CD14-positive monocyte (primary cell): ENCODE data around the gene EML6. TPM values are rescaled to one million over a fixed set of nuclear protein-coding genes. Genes with fewer than 3 reads are reported as not detected.

Experiments used
- DNase-seq, 3 donors: peaks; one replicate each; pipeline ENCODE4 v3.0.0-alpha.2; 2011 to 2022
- H2AFZ ChIP-seq: 2 replicates; pipeline ENCODE4 v1.6.0; 2012; ENCODE audit warnings: mild to moderate bottlenecking, low read depth, low read length, inconsistent platforms; ENCODE audit not compliant: insufficient read depth, poor library complexity, severe bottlenecking
- H3K27ac ChIP-seq, 2 donors: 1 replicate in 1 of 2; 2 replicates in 1 of 2; pipeline ENCODE4 v1.5.1; 2012 to 2013; ENCODE audit warnings: low read length in 2 of 2, control low read depth in 1 of 2, inconsistent platforms in 1 of 2, low read depth in 1 of 2, mild to moderate bottlenecking in 1 of 2
- H3K27me3 ChIP-seq, 2 donors: one replicate each; pipeline versions ENCODE4 v1.6.0 to v1.6.1; 2011 to 2013; ENCODE audit warnings: low read length in 2 of 2; ENCODE audit not compliant: control insufficient read depth in 2 of 2, insufficient read depth in 2 of 2
- H3K36me3 ChIP-seq, 2 donors: replicated peaks in 1 of 2; 1 replicate in 1 of 2; 2 replicates in 1 of 2; pipeline versions ENCODE4 v1.5.1 to v1.6.1; 2012 to 2013; ENCODE audit warnings: low read length in 2 of 2, control low read depth in 1 of 2, inconsistent platforms in 1 of 2, mild to moderate bottlenecking in 1 of 2; ENCODE audit not compliant: insufficient read depth in 2 of 2, control insufficient read depth in 1 of 2
- H3K4me1 ChIP-seq, 2 donors: 1 replicate in 1 of 2; 2 replicates in 1 of 2; pipeline versions ENCODE4 v1.5.1 to v1.6.1; 2012 to 2013; ENCODE audit warnings: low read length in 2 of 2, control low read depth in 1 of 2, inconsistent platforms in 1 of 2, mild to moderate bottlenecking in 1 of 2, moderate library complexity in 1 of 2; ENCODE audit not compliant: insufficient read depth in 2 of 2, control insufficient read depth in 1 of 2
- H3K4me2 ChIP-seq: replicated peaks from 2 replicates; pipeline ENCODE3; 2012; ENCODE audit warnings: low read length, moderate library complexity, mild to moderate bottlenecking; ENCODE audit not compliant: poor library complexity, severe bottlenecking; ENCODE audit errors: extremely low read depth
- H3K4me3 ChIP-seq, 3 experiments: fragments of 200-600 bp in 1 of 3; sonication (generic) in 1 of 3; replicated peaks in 1 of 3; 1 replicate in 2 of 3; 2 replicates in 1 of 3; pipeline ENCODE4 v1.5.1; 2011 to 2013; ENCODE audit warnings: low read length in 3 of 3, mild to moderate bottlenecking in 3 of 3, control low read depth in 2 of 3, low read depth in 2 of 3, inconsistent platforms in 1 of 3, moderate library complexity in 1 of 3
- H3K79me2 ChIP-seq: 2 replicates; pipeline ENCODE4 v1.6.0; 2012; ENCODE audit warnings: mild to moderate bottlenecking, control low read depth, inconsistent platforms, low read length, moderate library complexity; ENCODE audit not compliant: insufficient read depth
- H3K9ac ChIP-seq: 2 replicates; pipeline ENCODE4 v1.6.0; 2017; ENCODE audit warnings: low read length, mild to moderate bottlenecking; ENCODE audit not compliant: insufficient read depth, poor library complexity, severe bottlenecking
- H3K9me3 ChIP-seq, 2 donors: replicated peaks in 1 of 2; 1 replicate in 1 of 2; 2 replicates in 1 of 2; pipeline versions ENCODE4 v1.5.1 to v1.6.1; 2012 to 2013; ENCODE audit warnings: low read length in 2 of 2, control low read depth in 1 of 2; ENCODE audit not compliant: control insufficient read depth in 1 of 2, insufficient read depth in 1 of 2
- H4K20me1 ChIP-seq: 2 replicates; pipeline ENCODE4 v1.6.0; 2012; ENCODE audit warnings: mild to moderate bottlenecking, low read length, control low read depth, moderate library complexity; ENCODE audit not compliant: insufficient read depth
- H3K27ac Mint-ChIP-seq, 7 donors: one replicate each; pipeline ENCODE4 v1.8.0; 2020; ENCODE audit warnings: mild to moderate bottlenecking in 7 of 7, mixed read lengths in 7 of 7, moderate library complexity in 6 of 7, inconsistent platforms in 2 of 7
- H3K27me3 Mint-ChIP-seq, 3 donors: one replicate each; pipeline ENCODE4 v1.8.0; 2021 to 2022; ENCODE audit warnings: low read depth in 3 of 3, mild to moderate bottlenecking in 3 of 3, mixed read lengths in 3 of 3, moderate library complexity in 3 of 3, inconsistent platforms in 1 of 3
- H3K36me3 Mint-ChIP-seq, 2 donors: one replicate each; pipeline ENCODE4 v1.8.0; 2020; ENCODE audit warnings: mixed read lengths in 2 of 2, inconsistent platforms in 1 of 2, mild to moderate bottlenecking in 1 of 2
- H3K4me1 Mint-ChIP-seq: one replicate; pipeline ENCODE4 v1.8.0; 2020; ENCODE audit warnings: mild to moderate bottlenecking, mixed read lengths
- H3K4me3 Mint-ChIP-seq, 2 donors: one replicate each; pipeline ENCODE4 v1.8.0; 2020; ENCODE audit warnings: mild to moderate bottlenecking in 2 of 2, mixed read lengths in 2 of 2, moderate library complexity in 1 of 2
- H3K9me3 Mint-ChIP-seq, 7 donors: one replicate each; pipeline ENCODE4 v1.8.0; 2020 to 2022; ENCODE audit warnings: mixed read lengths in 7 of 7, mild to moderate bottlenecking in 6 of 7, moderate library complexity in 6 of 7, inconsistent platforms in 2 of 7
- CTCF ChIP-seq: fragments of 200-600 bp; IDR thresholded peaks from one replicate; pipeline ENCODE4 v1.8.0; 2022; ENCODE audit warnings: antibody characterized with exemption, mild to moderate bottlenecking
- WGBS: methylation state at CpG from one replicate; pipeline ENCODE4 v1.1.5; 2013; ENCODE audit warnings: missing lambda C conversion rate; ENCODE audit not compliant: insufficient coverage; 5-methylcytosine and 5-hydroxymethylcytosine counted together
- intact Hi-C, 2 donors: fragments of 100-400 bp; cut with micrococcal nuclease; formaldehyde crosslinking; loops; one replicate each; pipeline versions ENCODE4 v1.15.0 to v1.15.1; 2023
- polyA plus RNA-seq, 3 donors: library from polyadenylated mRNA; depleted of rRNA in 1 of 3; unstranded in 2 of 3; stranded (reverse) in 1 of 3; fragments of 300-500 nt in 2 of 3; fragments of >200 nt in 1 of 3; fragmentation: Illumina TruSeq in 2 of 3; gene quantifications; 1 replicate in 2 of 3; 2 replicates in 1 of 3; pipeline ENCODE4 v1.2.3, GENCODE V29; 2012 to 2021

Gene EML6
- polyA plus RNA-seq, 3 donors = 0.79 TPM; not detected in 2

GRCh38 chr2:54716375-54716774 is 7.1 kb upstream of the EML6 start:
- Histone ChIP-seq H3K27ac (no peak overlapping the region), H4K20me1 (no peaks in the 10 kb centered on the region), H3K36me3 (no peaks in the 10 kb centered on the region), H3K4me1 (no peaks in the 10 kb centered on the region), H3K9ac (no peak overlapping the region), H3K4me3 (no peak overlapping the region), H2AFZ (no peak overlapping the region), H3K9me3 (no peaks in the 10 kb centered on the region), H3K27me3 (peaks cover 3 to 9% of the 10 kb centered on the region in 2 donors), H3K4me2 (no peak overlapping the region), H3K79me2 (no peaks in the 10 kb centered on the region)
- no peak for DNase-seq
- H3K27ac Mint-ChIP-seq = no peak overlapping the region
- H3K4me1 Mint-ChIP-seq = peaks cover 5% of the 10 kb centered on the region
- H3K36me3 Mint-ChIP-seq = peaks cover 0 to 2% of the 10 kb centered on the region in 2 donors
- intact Hi-C loops = no loop called here
- H3K4me3 Mint-ChIP-seq = no peak overlapping the region
- no peak for TF ChIP-seq CTCF
- H3K9me3 Mint-ChIP-seq = peaks cover 0 to 2% (median 0%) of the 10 kb centered on the region in 7 donors
- H3K27me3 Mint-ChIP-seq = peaks cover 6 to 20% (median 12%) of the 10 kb centered on the region in 3 donors

GRCh38 chr2:54720563-54720962 is 2.9 kb upstream of the EML6 start:
- peaks cover 20 to 27% of the 10 kb centered on the region in 2 donors for H3K4me1 ChIP-seq
- peaks cover 16 to 28% of the 10 kb centered on the region in 2 donors for H3K27me3 ChIP-seq
- Mint-ChIP-seq H3K27me3 (peaks cover 18 to 45% (median 22%) of the 10 kb centered on the region in 3 donors), H3K36me3 (peaks cover 0 to 10% of the 10 kb centered on the region in 2 donors), H3K4me3 (no peak overlapping the region), H3K27ac (no peak overlapping the region), H3K9me3 (peaks cover 0 to 7% (median 5%) of the 10 kb centered on the region in 7 donors), H3K4me1 (peaks cover 25% of the 10 kb centered on the region)
- no peak for DNase-seq
- H3K79me2 ChIP-seq = no peaks in the 10 kb centered on the region
- H4K20me1 ChIP-seq = no peaks in the 10 kb centered on the region
- H3K9ac ChIP-seq = no peak overlapping the region
- H3K4me3 ChIP-seq = no peak overlapping the region
- no peak overlapping the region for H3K27ac ChIP-seq
- H3K4me2 ChIP-seq = no peak overlapping the region
- H3K36me3 ChIP-seq = no peaks in the 10 kb centered on the region
- H2AFZ ChIP-seq = no peak overlapping the region
- no peak for TF ChIP-seq CTCF
- intact Hi-C loops = loop anchor here (5.0 to 10.0 kb wide), 5 partner anchors 198 to 894 kb away; partner anchors contain the start of genes ACYP2 (in 2 of the 2), CLHC1 (in 1 of the 2), PPP4R3B (in 1 of the 2) and RPS27A (in 1 of the 2)
- 100% methylated on average over 1 of the region's 2 CpGs for WGBS
- H3K9me3 ChIP-seq = peaks cover 0 to 7% of the 10 kb centered on the region in 2 donors
